Activated gamma-delta T cell treated with Interleukin-2 at 50 U/mL for 16 hours (primary cell): ENCODE data around the gene PML.

Experiments
- DNase-seq: peaks from one replicate; pipeline ENCODE4 v3.0.0-alpha.2; 2020

Gene PML

DNA sequence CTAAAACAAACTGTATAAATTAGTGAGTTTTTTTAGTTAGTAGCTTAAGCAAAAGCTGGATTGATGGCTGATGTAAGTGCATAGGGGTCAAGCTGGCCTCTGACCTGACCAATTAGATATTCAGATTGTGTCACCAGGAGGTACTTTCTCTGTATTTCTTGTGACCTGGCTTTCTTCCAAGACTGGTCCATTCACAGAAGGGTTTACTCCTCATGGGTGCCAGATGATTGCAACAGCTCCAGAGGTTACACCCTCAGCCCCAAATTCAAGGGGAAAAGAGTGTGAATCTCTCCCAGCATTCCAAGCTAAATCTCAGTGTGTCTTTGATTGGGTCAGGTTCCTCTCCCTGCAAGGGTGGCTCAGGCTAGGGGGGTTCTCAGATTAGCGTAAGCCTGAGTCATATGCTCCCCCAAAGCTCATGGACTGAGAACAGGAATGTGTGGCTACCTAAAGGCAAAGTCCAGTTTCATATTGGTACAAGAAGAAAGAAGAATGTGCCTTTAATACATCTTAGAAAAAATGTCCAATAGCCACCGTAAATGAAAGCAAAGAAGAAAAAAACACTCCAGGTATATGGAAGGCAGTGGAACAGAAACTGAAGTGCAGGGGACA is 16.5 kb downstream of the PML start:
- no peak for DNase-seq

DNA sequence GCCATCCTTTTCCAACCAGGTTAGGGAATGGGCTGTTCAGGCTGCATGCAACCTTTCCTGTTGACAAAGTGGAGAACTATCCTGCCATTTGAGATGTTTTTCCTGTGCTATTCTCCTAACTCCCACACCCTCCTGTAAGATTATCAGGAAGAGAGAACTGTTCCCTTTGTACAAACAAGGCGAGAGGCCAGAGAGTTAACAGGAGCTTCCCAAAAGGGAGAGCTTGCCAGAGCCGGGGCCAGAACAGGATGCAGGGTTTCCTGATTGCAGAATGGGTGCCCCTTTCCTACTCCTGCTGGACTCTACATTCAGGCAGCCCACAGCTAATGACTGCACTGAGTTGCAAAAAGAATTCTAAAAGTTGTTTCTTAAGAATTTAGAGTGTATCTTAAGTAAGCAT is 17.1 kb downstream of the PML start:
- DNase-seq = no peak

DNA sequence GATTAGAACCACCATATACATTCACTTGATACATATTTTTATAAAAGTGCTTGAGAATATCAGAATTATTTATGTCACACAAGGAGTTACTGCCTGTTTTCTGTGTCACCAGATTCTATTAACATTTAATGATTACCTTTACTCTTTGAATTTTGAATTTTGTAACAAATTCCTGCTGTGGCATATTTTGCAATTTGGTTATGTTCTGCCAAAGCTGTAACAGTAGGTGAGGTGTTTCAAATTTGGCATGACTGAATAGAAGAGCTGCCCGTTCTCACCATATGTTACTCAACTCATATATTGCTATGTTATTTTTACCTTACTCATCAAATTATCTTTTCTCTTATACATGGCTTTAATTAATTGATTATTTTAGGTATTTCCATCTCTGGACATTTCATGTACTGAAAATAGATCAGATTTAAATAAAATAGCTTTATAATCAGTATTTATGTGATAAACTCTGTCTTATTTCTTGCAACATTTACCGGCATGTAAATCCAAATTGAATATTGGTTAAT is 18.9 kb downstream of the PML start:
- no peak for DNase-seq

GRCh38 chr15:74019734-74020133 is 25.2 kb downstream of the PML start:
- no peak for DNase-seq

GRCh38 chr15:74022706-74023470 is 28.4 kb downstream of the PML start:
- DNase-seq = no peak

GRCh38 chr15:74024687-74025086 is 30.2 kb downstream of the PML start:
- no peak for DNase-seq

DNA sequence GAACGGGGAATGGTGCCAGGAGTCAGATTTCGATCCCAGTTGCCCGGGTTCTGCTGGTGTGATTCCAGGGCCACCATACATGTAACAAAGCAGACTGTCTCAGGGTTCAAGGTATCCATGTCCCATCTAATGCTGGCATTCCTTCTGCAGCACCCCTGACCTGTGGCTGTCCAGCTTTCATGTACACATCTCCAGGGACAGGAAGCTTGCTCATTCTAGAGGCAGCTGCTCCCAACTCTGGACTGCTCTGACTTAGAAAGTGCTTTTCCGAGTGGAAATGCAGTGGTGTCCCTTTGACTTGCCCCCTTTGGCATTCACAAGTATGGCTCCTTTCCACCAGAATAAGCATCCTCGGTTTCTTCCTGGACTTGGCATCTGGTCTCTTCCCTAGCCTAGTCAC is 30.9 kb downstream of the PML start:
- no peak for DNase-seq

- no peak for DNase-seq
Measured at GRCh38 chr15:74027688-74028087, 33.2 kb downstream of the PML start.

DNA sequence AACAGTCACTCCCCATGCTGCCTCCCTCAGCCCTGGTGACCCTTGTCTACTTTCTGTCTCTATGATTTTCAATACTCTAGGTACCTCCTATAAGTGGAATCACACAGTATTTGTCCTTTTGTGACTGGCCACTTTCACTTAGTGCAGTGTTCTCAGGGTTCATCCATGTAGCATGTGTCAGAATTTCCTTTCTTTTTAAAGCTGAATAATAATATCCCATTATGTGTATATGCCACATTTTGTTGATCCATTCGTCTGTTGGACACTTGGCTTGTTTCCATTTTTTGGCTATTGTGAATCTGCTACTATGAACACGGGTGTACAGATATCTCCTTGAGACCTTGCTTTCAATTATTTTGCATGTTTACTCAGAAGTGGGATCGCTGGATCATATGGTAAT is 34.1 kb downstream of the PML start:
- DNase-seq = no peak

DNA sequence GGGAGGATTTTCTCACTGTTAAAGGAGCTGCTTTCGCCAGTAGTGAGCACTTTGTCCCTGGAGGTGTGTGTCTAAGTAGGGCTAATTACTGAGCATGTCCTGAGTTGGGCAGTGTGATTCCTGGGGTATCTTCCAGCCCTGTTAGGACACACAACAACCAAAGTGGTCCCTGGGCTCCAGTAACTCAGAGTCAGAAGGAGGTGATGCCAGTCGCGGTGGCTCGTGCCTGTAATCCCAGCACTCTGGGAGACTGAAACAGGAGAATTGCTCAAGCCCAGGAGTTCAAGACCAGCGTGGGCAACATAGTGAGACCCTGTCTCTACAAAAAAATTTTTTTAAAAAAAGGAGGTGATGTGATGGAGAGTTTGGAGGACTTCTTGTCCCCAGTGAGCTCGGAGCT is 37.5 kb downstream of the PML start:
- DNase-seq = no peak

GRCh38 chr15:74032606-74033561 is 38.4 kb downstream of the PML start:
- DNase-seq = no peak

DNA sequence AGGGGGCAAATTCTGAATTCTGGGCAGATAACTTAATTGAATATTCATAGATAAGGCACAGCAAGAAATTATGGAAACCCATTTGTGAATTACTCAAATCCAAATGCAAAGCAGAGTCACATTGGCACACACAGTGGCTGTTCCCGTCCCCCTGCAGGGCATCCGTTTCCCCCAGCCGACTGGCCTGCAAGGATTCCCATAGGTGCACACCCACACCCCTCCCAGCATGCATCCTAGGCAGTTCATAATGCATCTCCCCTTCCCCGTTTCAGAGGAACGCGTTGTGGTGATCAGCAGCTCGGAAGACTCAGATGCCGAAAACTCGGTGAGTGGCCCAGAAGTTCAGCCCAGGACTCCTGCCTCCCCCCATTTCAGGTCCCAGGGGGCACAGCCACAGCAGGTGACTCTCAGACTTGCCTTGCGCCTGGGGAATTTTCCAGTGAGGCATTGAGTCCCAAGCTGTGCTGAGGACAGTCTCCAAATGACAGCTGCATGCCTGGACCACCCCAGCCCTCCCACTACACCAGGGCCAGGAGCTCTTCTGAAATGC is 39.8 kb downstream of the PML start:
- no peak for DNase-seq

DNA sequence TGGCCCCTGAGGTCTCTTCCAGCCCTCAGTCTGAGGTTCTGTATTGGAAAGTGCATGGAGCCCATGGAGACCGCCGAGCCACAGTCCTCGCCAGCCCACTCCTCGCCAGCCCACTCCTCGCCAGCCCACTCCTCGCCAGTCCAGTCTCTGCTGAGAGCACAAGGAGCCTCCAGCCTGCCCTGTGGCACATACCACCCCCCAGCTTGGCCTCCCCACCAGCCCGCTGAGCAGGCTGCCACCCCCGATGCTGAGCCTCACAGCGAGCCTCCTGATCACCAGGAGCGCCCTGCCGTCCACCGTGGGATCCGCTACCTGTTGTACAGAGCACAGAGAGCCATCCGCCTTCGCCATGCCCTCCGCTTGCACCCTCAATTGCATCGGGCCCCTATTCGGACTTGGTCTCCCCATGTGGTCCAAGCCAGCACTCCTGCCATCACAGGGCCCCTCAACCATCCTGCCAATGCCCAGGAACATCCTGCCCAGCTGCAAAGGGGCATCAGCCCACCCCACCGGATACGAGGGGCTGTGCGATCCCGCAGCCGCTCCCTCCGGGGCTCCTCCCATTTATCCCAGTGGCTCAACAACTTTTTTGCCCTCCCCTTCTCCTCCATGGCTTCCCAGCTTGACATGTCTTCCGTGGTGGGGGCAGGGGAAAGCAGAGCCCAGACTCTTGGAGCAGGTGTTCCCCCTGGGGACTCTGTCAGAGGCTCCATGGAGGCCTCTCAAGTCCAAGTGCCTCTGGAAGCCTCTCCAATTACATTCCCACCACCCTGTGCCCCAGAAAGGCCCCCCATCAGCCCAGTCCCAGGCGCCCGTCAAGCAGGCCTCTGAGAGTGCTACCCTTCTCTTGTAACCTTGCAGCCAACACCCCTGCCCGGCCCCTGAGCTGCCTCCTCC is 40.9 kb downstream of the PML start:
- DNase-seq = no peak

GRCh38 chr15:74036271-74037170 is 42.0 kb downstream of the PML start:
- no peak for DNase-seq

DNA sequence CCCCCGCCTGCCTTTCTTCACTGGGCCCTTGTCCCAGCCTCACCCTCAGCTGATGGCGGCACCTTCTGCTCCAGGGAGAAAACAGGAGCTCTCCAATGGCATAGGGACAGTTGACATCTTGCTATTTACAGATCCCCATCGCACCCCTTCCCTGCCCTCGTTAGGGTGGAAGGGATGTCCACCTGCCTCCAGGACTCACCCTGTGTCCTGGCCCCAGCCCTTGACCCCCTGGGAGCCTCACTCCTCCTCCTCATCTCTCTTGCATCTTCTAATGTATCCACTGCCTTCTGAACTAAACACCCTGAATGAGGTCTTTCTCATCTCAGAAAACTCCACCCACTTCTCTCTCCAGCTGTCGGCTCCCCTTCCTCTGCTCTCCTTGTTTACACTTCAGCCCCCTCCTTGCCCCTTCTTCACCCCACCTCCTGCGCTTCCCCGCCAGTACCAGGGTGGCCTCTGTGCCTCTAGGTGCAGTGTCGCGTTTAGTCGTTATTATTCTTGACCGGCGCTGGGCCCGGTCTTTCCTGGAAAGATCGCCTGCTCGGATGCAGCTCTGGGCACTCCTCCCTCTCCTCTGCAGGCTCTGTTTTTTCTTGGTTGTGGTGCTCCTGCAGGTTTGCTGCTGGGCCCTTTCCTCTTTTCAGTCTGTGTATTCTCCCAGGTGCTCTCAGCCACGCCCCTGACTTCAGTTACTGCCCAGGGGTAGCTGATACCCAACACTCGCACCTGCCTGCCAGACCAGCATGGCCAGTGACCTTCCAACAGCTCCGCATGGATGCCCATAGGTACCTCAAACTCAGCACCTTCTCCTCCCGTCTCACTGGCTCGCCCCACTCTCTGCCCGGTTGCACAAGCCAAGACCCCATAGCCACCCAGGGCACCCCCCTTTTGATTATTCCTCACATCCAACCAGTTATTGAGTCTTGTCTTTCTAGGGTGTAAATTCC is 42.9 kb downstream of the PML start:
- no peak for DNase-seq

- DNase-seq = no peak
Measured at GRCh38 chr15:74038707-74039655, 44.5 kb downstream of the PML start.

GRCh38 chr15:74039656-74040010 is 45.1 kb downstream of the PML start:
- no peak for DNase-seq

GRCh38 chr15:74040109-74040850 is 45.8 kb downstream of the PML start:
- no peak for DNase-seq
